ENCODE data around the gene ADGRF5.
"Not testable (repeated sequence)": the region's sequence is repeated elsewhere in the genome, so short reads cannot be mapped to it uniquely, and the experiment has no call there.

The ADGRF5 gene

DNA sequence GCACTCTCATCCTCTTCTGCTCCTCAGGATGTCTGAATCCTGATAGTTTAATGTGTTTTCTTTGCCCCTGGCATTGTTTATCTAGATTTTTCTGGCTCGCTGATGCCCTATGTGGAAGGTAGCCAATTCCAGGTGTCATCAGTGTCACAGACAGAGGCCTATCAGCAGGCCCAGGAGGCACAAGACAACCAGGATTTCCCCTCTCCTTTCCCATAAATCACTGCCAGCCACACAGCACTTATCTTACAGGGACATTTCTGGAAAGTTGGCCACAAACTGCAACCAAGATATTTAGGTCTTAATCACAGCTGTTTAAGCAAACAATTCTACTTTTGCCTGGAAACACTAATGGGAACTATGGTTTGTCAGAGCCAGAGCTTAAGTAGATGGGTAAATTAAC, 28.1 kb downstream of the ADGRF5 start:
- H3K9me3 Mint-ChIP-seq: no peaks in the 10 kb centered on the region
- no peaks in the 10 kb centered on the region for H3K36me3 Mint-ChIP-seq (ENCODE audit: low read depth)
- no peak for DNase-seq (ENCODE audit: low spot score)
- no peaks in the 10 kb centered on the region for H3K4me1 Mint-ChIP-seq (ENCODE audit: low read depth)
- no peak overlapping the region for H3K4me3 Mint-ChIP-seq
- H3K27ac Mint-ChIP-seq: no peak overlapping the region
- peaks cover 3% of the 10 kb centered on the region for H3K27me3 Mint-ChIP-seq (ENCODE audit: low read depth)

DNA sequence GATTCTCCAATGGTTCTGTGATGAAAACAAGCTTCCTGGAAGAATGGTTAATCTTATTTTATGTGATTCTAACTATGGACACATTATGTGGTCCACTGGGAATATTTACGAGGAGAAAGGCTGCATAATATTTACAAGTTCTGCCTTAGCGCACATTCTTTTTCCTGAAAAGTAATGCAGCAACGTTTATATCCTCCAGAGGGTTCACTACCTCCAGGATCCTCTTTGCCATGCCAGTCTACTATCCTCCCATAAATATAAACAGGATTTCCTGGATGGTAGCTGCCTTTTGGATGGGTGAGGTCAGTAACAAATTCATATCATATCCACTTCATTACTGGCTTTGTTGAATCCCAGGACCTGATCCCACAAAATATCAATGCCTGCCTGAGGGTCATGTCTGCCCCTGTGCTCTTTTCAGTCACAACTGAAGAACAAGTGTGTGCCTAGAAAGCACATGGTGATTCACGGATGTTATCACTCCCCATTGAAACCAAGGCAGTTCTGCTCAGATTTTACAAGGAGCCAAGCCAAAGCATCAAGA, 30.4 kb downstream of the ADGRF5 start:
- Mint-ChIP-seq H3K27me3 (ENCODE audit: low read depth) (peaks cover 3% of the 10 kb centered on the region), H3K27ac (no peak overlapping the region), H3K9me3 (no peaks in the 10 kb centered on the region), H3K4me1 (ENCODE audit: low read depth) (no peaks in the 10 kb centered on the region), H3K36me3 (ENCODE audit: low read depth) (no peaks in the 10 kb centered on the region), H3K4me3 (no peak overlapping the region)
- DNase-seq (ENCODE audit: low spot score): no peak

DNA sequence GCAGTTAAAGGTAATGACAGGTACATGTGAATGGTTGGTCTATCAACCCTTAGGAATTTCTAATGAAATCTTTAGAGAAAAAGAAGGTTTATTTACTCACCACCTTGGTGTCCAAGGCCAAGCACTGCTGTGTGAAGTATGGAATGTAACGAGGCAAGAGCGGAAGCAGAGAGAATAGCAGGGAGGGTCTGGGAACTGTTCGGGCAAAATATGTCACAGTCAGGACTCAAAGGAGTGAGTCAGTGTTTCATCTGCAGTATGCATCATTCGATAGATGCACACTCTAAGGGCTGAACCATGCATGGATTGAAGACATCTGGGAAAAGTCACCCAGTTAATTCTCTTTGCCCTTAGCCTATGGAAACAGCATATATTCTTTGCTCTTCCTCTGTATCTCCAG, 33.2 kb downstream of the ADGRF5 start:
- no peaks in the 10 kb centered on the region for H3K4me1 Mint-ChIP-seq (ENCODE audit: low read depth)
- peaks cover 3% of the 10 kb centered on the region for H3K27me3 Mint-ChIP-seq (ENCODE audit: low read depth)
- no peaks in the 10 kb centered on the region for H3K36me3 Mint-ChIP-seq (ENCODE audit: low read depth)
- no peak for DNase-seq (ENCODE audit: low spot score)
- no peak overlapping the region for H3K4me3 Mint-ChIP-seq
- H3K27ac Mint-ChIP-seq: no peak overlapping the region
- no peaks in the 10 kb centered on the region for H3K9me3 Mint-ChIP-seq

DNA sequence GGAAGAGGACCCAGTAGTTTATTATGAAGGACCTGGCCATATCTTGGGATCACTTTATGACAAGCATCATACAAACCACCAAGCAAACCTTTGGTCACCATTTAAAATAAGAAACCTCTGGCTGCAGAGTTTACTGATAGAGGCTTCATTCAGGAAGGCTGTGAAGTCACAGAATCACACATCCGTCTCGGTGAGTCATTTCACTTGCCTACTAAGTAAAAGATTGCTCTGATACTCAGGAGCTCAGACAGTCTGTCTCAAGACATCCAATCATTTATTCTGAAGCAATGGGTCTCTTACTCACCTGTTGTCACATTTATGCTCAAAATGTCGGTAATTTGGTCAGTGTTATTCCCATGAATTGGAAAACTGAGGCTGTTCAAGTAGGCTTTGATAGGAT, 33.7 kb downstream of the ADGRF5 start:
- Mint-ChIP-seq H3K4me1 (ENCODE audit: low read depth) (no peaks in the 10 kb centered on the region), H3K27me3 (ENCODE audit: low read depth) (peaks cover 3% of the 10 kb centered on the region), H3K9me3 (no peaks in the 10 kb centered on the region), H3K27ac (no peak overlapping the region), H3K4me3 (no peak overlapping the region), H3K36me3 (ENCODE audit: low read depth) (no peaks in the 10 kb centered on the region)
- no peak for DNase-seq (ENCODE audit: low spot score)

DNA sequence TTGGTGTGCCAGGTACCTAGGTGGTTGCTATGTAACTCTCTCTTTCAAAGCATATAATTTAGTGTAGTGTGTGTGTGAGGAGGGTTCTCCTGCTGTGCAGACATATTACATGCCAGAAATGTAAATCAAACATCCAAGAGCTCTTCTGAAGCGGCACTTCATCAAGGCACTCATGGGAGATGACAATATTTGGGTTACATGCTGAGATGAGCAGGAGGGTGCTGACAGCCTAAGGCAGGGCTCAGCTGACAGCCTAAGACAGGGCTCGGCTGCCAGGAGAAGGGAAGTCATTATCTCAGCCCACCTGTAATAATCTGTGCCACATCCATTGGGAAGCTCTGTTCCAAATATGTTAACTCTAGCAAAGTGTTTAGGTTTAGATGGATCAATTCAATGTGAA, 39.1 kb downstream of the ADGRF5 start:
- H3K9me3 Mint-ChIP-seq: no peaks in the 10 kb centered on the region
- no peaks in the 10 kb centered on the region for H3K4me1 Mint-ChIP-seq (ENCODE audit: low read depth)
- H3K4me3 Mint-ChIP-seq: no peak overlapping the region
- H3K27me3 Mint-ChIP-seq (ENCODE audit: low read depth): no peaks in the 10 kb centered on the region
- DNase-seq (ENCODE audit: low spot score): no peak
- no peaks in the 10 kb centered on the region for H3K36me3 Mint-ChIP-seq (ENCODE audit: low read depth)
- H3K27ac Mint-ChIP-seq: no peak overlapping the region

DNA sequence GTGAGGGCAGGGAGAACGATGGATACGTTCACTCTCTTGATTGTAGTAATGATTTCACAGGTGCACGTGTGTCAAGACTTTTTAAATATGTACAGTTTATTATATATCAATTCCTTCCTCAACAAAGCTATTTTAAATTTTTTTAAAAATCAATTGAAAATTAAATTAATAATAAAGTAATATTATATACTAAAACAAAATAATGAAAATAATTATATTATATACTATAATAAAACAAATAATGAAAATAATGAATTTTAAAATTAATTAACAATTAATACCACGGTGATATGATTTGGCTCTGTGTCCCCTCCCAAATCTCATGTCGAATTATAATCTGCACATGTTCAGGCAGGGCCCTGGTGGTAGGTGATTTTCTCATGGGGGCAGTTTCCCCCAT, 42.7 kb downstream of the ADGRF5 start:
- Mint-ChIP-seq H3K9me3 (no peaks in the 10 kb centered on the region), H3K4me1 (ENCODE audit: low read depth) (no peaks in the 10 kb centered on the region), H3K36me3 (ENCODE audit: low read depth) (no peaks in the 10 kb centered on the region), H3K4me3 (no peak overlapping the region), H3K27ac (no peak overlapping the region), H3K27me3 (ENCODE audit: low read depth) (peaks cover 6% of the 10 kb centered on the region)
- no peak for DNase-seq (ENCODE audit: low spot score)

DNA sequence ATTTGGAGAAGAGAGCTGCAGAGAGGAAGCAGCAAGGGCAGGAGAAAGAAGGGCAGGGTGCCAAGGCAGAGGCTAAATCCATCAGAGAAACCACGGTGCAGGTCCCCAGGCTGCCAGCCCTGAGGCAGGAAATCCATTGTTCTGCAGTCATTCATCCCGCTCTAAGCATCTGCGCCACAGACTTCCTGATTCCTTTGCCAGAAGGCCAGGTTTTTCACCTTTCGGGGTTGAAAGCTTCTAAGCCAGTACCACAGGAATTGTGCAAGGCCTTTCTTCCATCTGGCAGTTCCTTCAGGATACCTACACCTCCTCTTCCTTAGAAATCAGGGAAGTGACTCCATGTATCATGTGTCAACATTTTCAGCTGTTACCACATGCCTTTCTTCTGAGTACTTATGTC, 45.6 kb downstream of the ADGRF5 start:
- no peak overlapping the region for H3K27ac Mint-ChIP-seq
- peaks cover 6% of the 10 kb centered on the region for H3K27me3 Mint-ChIP-seq (ENCODE audit: low read depth)
- H3K36me3 Mint-ChIP-seq (ENCODE audit: low read depth): no peaks in the 10 kb centered on the region
- H3K9me3 Mint-ChIP-seq: no peaks in the 10 kb centered on the region
- no peak overlapping the region for H3K4me3 Mint-ChIP-seq
- no peaks in the 10 kb centered on the region for H3K4me1 Mint-ChIP-seq (ENCODE audit: low read depth)
- DNase-seq (ENCODE audit: low spot score): no peak

DNA sequence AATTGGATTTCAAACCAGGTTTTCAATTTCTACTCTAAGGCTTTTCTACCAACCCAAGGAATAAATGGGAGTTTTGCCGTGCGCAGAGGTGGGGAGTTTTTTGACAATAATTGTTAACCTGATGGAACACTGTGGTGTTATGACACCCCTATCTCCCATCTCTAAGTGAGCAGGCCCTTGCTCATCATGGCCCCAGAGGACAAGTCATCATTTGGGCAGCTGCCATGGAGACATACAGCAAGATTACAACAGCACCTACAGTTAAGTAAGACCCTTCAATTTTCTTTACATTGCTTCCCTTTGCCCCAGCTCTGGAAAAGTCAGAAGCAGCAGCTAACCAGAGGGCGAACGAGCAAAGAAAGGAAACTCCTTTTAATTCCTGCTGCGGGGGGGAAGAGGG, 54.3 kb downstream of the ADGRF5 start:
- Mint-ChIP-seq H3K9me3 (no peaks in the 10 kb centered on the region), H3K27me3 (ENCODE audit: low read depth) (no peaks in the 10 kb centered on the region), H3K27ac (no peak overlapping the region), H3K4me3 (no peak overlapping the region), H3K4me1 (ENCODE audit: low read depth) (no peaks in the 10 kb centered on the region), H3K36me3 (ENCODE audit: low read depth) (no peaks in the 10 kb centered on the region)
- DNase-seq (ENCODE audit: low spot score): no peak

DNA sequence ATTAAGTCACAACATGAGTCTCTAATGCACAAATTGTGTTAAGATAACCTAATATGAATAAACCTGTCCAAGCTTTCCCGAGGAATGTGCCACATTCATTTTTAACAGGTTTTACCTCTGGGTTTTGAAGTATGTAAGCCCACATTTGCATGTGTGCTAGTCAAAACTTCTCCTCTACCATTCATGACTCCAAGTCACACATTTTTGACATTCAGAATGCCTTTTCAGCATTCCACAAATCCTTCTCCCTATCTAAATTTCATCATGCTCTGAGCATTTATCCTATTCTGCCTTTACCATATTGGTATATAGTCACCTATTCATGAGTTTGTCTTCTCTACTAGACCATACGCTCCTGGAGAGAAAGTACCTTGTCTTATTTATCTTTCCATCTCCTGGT, 56.5 kb downstream of the ADGRF5 start:
- no peaks in the 10 kb centered on the region for H3K36me3 Mint-ChIP-seq (ENCODE audit: low read depth)
- DNase-seq (ENCODE audit: low spot score): no peak
- no peaks in the 10 kb centered on the region for H3K9me3 Mint-ChIP-seq
- H3K27me3 Mint-ChIP-seq (ENCODE audit: low read depth): no peaks in the 10 kb centered on the region
- H3K4me3 Mint-ChIP-seq: no peak overlapping the region
- H3K4me1 Mint-ChIP-seq (ENCODE audit: low read depth): no peaks in the 10 kb centered on the region
- no peak overlapping the region for H3K27ac Mint-ChIP-seq

DNA sequence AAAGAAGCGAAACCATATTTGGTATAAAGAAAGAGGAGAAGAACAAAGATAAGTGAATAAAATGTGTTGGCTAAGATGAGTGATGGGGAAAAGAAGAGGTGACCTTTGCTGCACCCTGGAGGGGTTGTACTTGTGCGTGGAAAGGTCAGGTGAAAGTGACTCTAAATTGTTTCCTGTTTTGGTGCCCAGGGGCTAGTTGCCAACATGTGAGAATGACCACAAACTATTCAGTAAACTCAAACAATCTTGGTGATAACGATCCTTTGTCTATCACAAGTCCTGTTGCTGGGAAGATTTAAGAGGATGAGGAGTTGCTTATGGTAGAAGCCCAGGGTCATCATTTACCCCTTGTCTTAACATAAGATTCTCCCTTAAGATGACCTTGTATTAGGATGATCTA, 57.9 kb downstream of the ADGRF5 start:
- no peak for DNase-seq (ENCODE audit: low spot score)
- Mint-ChIP-seq H3K9me3 (no peaks in the 10 kb centered on the region), H3K36me3 (ENCODE audit: low read depth) (no peaks in the 10 kb centered on the region), H3K4me1 (ENCODE audit: low read depth) (no peaks in the 10 kb centered on the region), H3K27me3 (ENCODE audit: low read depth) (no peaks in the 10 kb centered on the region), H3K27ac (no peak overlapping the region), H3K4me3 (no peak overlapping the region)

DNA sequence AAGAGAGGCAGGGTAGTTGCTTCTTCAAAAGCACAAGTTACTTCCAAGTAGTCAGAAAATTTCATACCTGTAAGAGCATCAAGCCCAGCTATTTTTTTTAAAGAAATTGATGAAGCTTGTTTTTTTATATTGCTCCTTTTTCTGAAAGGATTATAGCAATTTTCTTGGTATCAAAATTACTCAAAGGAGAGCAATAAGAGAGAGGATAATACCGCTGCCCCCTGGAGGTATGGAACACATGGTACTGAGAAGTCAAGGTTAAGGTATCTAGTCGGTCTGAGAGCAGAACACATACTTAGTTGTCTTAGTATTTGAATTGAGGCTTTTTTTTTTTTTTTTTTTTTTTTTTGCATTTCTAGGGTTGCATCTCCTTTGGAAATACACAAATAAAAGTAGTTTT, 59.4 kb downstream of the ADGRF5 start:
- H3K27me3 Mint-ChIP-seq (ENCODE audit: low read depth): no peaks in the 10 kb centered on the region
- H3K36me3 Mint-ChIP-seq (ENCODE audit: low read depth): no peaks in the 10 kb centered on the region
- DNase-seq (ENCODE audit: low spot score): no peak
- H3K4me1 Mint-ChIP-seq (ENCODE audit: low read depth): no peaks in the 10 kb centered on the region
- no peak overlapping the region for H3K4me3 Mint-ChIP-seq
- no peaks in the 10 kb centered on the region for H3K9me3 Mint-ChIP-seq
- H3K27ac Mint-ChIP-seq: no peak overlapping the region

DNA sequence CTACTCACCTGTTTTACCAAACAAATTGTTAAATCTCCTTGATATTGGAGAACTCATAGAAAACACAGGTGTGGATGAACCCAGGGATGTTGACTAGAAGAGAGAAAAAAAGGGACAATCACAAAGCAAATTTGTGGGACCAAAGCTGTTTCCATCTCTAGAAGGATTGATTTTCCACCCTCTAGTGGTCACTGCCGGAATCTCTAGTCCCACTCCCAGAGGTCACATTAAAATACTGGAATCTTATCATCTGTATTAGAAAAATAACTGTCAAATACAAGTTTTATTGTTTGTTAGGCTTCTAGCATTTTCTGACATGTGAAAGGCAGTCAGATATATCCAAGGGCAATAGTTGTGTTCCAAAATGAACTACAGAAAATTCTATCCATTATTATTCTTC, 65.8 kb downstream of the ADGRF5 start:
- DNase-seq (ENCODE audit: low spot score); H3K36me3 Mint-ChIP-seq (ENCODE audit: low read depth); H3K4me1 Mint-ChIP-seq (ENCODE audit: low read depth); H3K27me3 Mint-ChIP-seq (ENCODE audit: low read depth); H3K4me3 Mint-ChIP-seq; H3K27ac Mint-ChIP-seq; H3K9me3 Mint-ChIP-seq: not testable (repeated sequence)

DNA sequence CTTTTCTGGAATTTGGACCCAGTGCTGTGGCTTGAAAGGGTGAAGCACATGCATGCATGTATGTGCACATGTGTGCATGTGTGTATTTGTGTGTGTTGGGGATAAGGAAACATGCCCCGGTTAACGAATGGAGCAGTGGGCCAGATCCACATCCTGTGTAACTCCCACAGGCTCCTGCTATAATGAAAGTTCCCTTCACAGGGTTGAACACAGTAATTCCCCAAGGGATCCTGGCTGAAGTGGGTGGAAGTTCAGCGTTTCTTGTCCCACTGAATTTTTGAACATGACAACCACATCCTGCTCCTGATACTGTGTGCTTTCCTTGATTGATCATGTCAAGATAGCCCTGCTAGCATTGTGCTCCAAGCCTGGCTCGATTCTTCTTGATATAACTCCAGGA, 70.2 kb downstream of the ADGRF5 start:
- not testable (repeated sequence) for H3K4me3 Mint-ChIP-seq; H3K36me3 Mint-ChIP-seq (ENCODE audit: low read depth); H3K27ac Mint-ChIP-seq; H3K9me3 Mint-ChIP-seq; DNase-seq (ENCODE audit: low spot score); H3K4me1 Mint-ChIP-seq (ENCODE audit: low read depth)
- peaks cover 28% of the 10 kb centered on the region for H3K27me3 Mint-ChIP-seq (ENCODE audit: low read depth)

DNA sequence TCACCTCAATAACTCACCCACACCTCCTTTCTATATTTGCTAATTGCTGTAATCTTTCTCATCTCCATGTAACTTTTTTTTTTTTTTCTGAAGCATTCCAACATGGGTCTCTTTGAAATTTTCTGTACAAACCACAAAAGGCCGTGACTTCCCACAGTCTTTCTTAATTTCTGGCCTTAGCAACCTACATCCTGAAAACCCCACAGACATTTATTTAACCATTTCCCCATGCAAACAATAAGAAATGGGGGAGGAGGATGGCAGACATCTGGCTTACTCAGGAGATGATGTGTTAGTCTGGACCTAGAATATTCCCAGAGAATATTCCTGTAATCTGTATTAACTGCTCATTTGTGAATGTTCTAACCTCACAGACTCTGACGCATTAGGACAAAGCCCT, 70.9 kb downstream of the ADGRF5 start:
- DNase-seq (ENCODE audit: low spot score): no peak
- H3K27ac Mint-ChIP-seq: no peak overlapping the region
- H3K27me3 Mint-ChIP-seq (ENCODE audit: low read depth): peaks cover 28% of the 10 kb centered on the region
- H3K4me3 Mint-ChIP-seq: no peak overlapping the region
- H3K4me1 Mint-ChIP-seq (ENCODE audit: low read depth): peaks cover 6% of the 10 kb centered on the region
- no peaks in the 10 kb centered on the region for H3K36me3 Mint-ChIP-seq (ENCODE audit: low read depth)
- no peaks in the 10 kb centered on the region for H3K9me3 Mint-ChIP-seq

DNA sequence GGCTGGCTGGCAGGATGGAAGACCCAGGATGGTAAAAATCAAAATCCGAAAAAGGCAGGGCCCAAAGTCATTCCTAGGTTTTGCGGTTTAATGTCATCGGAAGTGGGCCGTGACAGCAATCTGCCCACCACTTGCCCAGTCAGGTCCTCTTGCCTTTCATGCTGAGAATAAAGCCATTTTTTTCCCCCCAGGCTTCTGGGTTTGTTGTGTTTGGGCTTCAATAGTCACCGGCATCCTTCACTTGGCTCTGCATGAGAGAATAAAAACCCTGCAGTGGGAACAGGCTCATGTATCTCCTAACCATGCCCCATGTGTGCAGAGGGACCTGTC, 72.4 kb downstream of the ADGRF5 start:
- H3K36me3 Mint-ChIP-seq (ENCODE audit: low read depth): no peaks in the 10 kb centered on the region
- no peak for DNase-seq (ENCODE audit: low spot score)
- H3K4me1 Mint-ChIP-seq (ENCODE audit: low read depth): peaks cover 6% of the 10 kb centered on the region
- no peak overlapping the region for H3K4me3 Mint-ChIP-seq
- no peak overlapping the region for H3K27ac Mint-ChIP-seq
- H3K27me3 Mint-ChIP-seq (ENCODE audit: low read depth): peaks cover 28% of the 10 kb centered on the region
- no peaks in the 10 kb centered on the region for H3K9me3 Mint-ChIP-seq
